DMS79 (cell line): ENCODE measurements around the gene RITA1.
A peak's percentile ranks its signal among the peaks of the same experiment; 100 is the strongest.
"Not testable (repeated sequence)": the region's sequence is repeated elsewhere in the genome, so short reads cannot be mapped to it uniquely, and the experiment has no call there.

Experiments used
- DNase-seq: peaks from one replicate; lab custom pipeline; 2025; lab: John Stamatoyannopoulos, UW

The RITA1 gene

GRCh38 chr12:113203852-113204760 lies 18.6 kb downstream of the RITA1 start:
- DNase-seq, result no peak

GRCh38 chr12:113204804-113205203 lies 19.3 kb downstream of the RITA1 start:
- DNase-seq, result no peak

DNA sequence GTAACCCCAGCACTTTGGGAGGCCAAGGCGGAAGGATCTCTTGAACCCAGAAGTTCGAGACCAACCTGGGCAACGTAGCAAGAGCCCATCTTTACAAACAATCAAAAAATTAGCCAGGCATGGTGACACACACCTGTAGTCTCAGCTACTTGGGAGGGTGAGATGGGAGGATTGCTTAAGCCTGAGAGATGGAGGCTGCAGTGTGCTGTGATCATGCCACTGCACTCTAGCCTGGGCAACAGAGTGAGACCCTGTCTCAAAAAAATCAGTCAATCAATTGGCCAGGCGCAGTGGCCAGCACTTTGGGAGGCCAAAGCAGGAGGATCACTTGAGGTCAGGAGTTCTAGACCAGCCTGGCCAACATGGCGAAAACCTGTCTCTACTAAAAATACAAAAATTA lies 21.3 kb downstream of the RITA1 start:
- DNase-seq, result not testable (repeated sequence)

- DNase-seq, result no peak
Measured at GRCh38 chr12:113207613-113208040, 22.1 kb downstream of the RITA1 start.

DNA sequence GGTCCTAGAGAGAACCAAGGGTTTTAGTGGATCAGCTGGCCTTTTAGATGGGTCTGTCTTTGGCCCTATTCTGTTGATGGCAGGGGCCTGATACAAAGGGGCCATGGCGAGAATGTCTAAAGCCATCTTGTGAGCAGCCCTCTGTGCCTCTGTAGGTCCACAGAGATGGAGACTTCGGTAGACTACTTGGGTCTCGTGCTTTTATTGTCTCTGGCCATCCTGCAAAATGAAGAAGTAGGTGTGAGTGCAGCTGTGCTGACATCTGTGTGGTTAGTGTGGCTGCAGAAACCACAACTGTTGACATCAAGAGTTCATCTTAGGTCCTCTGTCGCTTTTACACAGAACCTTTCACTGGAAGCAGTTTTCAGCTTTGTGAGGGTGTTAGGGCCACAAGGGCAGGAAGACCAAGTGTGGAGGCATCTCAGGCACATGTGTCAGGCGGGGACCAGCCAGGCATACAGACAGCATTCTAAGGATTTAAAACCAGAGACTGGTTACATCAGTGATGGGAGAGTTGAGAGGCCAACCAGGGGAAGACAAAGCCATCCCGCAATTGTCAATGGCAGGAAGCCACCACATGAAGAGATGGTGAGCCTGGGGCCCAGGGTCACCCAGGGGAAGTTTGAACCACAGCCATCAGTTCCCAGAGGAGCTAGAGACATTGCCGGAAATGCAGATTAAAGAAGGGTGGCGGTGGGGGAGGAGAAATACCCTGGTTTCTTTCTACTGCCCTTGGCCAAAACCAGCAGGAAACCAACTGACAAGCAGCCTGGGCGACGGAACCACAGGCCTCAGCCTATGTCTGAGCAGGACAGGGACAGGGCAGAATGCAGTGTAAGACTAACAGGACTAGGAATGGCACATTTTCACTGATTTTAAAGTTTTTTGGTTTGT lies 22.8 kb downstream of the RITA1 start:
- DNase-seq, result no peak

GRCh38 chr12:113211160-113211559 lies 25.6 kb downstream of the RITA1 start:
- no peak for DNase-seq

- no peak for DNase-seq
Measured at GRCh38 chr12:113214895-113215400, 29.4 kb downstream of the RITA1 start.

GRCh38 chr12:113216027-113216426 lies 30.5 kb downstream of the RITA1 start:
- no peak for DNase-seq

- DNase-seq, result no peak
Measured at GRCh38 chr12:113220593-113221180, 35.2 kb downstream of the RITA1 start.

GRCh38 chr12:113221181-113221996 lies 35.9 kb downstream of the RITA1 start, which contains the start of gene TPCN1:
Gene TPCN1 (plus strand): TSS chr12:113221464. CDS start chr12:113226853, 5,389 bp downstream.
- DNase-seq, result peak; percentile 100

GRCh38 chr12:113221997-113222729 lies 36.6 kb downstream of the RITA1 start:
- no peak for DNase-seq

DNA sequence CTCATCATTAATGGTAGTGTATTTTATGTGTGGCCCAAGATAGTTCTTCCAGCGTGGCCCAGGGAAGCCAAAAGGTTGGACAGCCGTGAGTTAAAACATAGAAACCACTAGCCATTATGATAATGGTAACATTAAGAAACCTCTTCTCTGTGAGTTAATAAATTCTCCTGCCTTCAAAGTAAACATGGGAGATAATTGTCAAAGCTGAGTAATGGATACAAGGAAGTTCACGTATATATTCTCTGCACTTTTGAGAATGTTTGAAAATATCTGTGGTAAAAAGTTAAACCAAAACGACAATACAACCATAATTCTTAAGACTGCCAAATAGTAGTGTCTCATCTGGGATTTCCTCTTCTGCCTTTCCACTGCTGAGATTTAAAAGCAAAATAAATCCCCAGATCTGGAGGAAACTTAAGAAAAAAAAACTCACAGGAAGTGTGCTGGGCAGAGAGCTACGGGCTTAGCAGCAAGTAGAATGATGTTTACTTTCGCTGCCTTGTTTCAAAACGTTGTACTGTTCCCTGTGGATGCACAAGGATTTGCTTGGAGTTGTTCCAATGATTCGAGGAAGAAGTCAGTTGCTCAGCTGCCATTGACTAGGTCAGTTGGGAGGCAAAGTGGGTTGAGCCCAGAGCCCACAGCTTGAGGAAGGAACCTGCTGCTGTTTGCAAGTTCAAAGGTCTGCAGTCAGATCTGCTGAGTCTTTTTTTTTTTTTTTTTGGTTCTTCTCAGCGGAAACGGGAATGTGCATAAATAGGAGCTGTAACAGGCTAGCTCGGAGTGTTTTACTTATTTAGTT lies 37.4 kb downstream of the RITA1 start:
- DNase-seq, result peak; percentile 70

DNA sequence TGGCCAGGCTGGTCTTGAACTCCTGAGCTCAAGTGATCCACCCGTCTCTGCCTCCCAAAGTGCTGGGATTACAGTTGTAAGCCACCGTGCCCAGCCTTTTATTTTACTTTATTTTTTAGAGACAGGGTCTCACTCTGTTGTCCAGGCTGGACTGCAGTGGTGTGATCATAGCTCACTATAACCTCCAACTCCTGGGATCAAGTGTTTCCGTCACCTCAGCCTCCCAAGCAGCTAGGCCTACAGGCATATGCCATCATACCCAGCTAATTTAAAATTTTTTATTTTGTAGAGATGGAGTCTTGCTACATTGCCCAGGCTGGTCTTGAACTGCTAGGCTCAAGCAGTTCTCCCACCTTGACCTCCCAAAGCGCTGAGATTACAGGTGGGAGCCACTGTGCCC lies 39.4 kb downstream of the RITA1 start:
- no peak for DNase-seq

DNA sequence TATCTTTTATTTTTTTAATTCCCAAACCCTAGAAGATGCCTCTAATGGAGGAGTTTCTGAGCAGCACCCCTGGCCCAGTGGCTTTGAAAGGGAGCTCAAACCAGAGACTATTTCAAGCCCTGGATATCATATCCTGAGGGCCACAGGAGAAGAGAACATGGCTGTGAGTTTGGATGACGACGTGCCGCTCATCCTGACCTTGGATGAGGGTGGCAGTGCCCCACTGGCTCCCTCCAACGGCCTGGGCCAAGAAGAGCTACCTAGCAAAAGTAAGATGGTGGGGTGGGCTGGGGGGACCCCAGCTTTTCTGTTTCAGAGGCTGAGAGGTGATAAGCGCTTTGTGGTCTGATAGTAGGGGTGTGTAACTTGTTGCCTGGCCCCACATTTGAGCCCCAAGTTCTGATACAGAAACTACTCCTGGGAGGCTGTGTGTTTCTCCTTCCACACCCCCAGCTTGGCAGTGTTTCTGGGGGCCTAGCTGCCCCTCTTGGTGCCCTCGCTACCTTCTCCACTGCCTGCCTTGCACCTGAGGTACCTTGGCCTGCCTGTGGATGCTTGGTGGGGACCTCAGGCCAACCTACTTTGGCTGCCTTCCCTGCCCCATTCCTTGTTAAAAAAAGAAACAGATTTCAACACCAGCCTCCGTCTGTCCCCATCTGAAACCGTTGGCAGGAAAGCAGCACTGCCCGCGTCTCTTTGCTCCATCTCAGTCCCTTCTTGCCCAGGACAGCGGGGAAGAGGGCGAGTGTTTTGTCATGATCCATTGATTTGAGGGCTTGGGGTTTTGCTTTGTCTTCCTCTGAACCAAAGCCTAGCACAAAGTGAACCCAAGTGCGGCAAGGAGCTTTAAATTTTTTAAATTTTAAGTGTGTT lies 41.4 kb downstream of the RITA1 start:
- DNase-seq, result no peak

- no peak for DNase-seq
Measured at GRCh38 chr12:113227686-113228391, 42.3 kb downstream of the RITA1 start.

- no peak for DNase-seq
Measured at GRCh38 chr12:113228394-113229028, 43.0 kb downstream of the RITA1 start.
